ENCODE results near the gene TMEM222. TPM values are rescaled to one million over a fixed set of nuclear protein-coding genes. Genes with fewer than 3 reads are reported as not detected.

Gene TMEM222
- total RNA-seq, 1 donor from 2014 or later = 7.4 TPM

DNA sequence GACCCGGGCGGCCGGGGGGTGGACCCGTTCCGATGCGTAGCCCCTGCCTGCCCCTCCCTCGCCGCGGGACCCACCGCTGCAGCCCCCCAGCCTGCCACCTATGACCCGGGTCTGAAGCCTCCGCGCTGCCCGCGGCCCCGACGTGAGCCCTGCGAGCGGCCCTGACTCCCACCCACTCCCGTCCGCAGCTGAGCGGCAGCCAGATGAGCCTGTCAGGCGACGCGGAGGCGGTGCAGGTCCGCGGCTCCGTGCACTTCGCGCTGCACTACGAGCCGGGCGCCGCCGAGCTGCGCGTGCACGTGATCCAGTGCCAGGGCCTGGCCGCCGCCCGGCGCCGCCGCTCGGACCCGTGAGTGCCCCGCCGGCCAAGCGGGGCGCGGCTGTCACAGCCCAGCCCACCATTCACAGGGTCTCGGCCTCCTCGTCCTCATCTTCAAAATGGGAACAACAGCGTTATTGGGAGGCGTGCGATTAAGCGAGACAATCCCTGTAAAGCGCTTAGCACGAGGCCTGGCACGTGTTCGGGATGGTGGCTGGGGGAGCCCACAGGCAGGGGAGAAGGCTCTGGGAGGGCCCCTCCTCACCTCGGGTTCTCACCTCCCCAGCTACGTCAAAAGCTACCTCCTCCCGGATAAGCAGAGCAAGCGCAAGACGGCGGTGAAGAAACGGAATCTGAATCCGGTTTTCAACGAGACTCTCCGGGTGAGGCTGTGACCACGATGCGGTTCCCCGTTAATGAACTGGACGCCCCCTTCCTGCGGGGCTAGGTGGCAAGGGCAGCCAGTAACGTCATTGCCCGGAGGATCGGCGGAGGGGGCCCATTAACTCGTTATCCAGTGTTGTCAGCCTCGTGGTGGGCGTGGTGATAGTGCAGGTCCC, 28.1 kb downstream of the TMEM222 start:
- Histone ChIP-seq H3K9me3 (ENCODE audit: low read depth) (no peaks in the 10 kb centered on the region), H3K36me3 (no peaks in the 10 kb centered on the region), H3K27ac (no peak overlapping the region), H2AFZ (replicated peaks) (peak overlapping the region; percentile 66), H3K4me2 (peak overlapping the region; percentile 90), H3F3A (ENCODE audit: low read depth) (peaks cover 26% of the 10 kb centered on the region), H3K4me1 (peaks cover 11% of the 10 kb centered on the region), H3K4me3 (peak overlapping the region; percentile 50), H3K79me2 (ENCODE audit: low read depth) (no peaks in the 10 kb centered on the region), H3K27me3 (peaks cover 14% of the 10 kb centered on the region), H3K9ac (no peak overlapping the region), H4K20me1 (ENCODE audit: low read depth) (no peaks in the 10 kb centered on the region)
- peak; percentile 92 for DNase-seq (ENCODE audit: low spot score)
- Mint-ChIP-seq H3K36me3 (no peaks in the 10 kb centered on the region), H3K27ac (no peak overlapping the region), H3K27me3 (ENCODE audit: insufficient read depth, low read depth) (peaks cover 34% of the 10 kb centered on the region), H3K4me1 (peaks cover 19% of the 10 kb centered on the region), H3K9me3 (no peaks in the 10 kb centered on the region), H3K4me3 (peak overlapping the region; percentile 81)
- peak; percentile 30 for TF ChIP-seq EZH2phosphoT487 (IDR thresholded peaks at IDR 0.05)
- TF ChIP-seq, protein P1, sequence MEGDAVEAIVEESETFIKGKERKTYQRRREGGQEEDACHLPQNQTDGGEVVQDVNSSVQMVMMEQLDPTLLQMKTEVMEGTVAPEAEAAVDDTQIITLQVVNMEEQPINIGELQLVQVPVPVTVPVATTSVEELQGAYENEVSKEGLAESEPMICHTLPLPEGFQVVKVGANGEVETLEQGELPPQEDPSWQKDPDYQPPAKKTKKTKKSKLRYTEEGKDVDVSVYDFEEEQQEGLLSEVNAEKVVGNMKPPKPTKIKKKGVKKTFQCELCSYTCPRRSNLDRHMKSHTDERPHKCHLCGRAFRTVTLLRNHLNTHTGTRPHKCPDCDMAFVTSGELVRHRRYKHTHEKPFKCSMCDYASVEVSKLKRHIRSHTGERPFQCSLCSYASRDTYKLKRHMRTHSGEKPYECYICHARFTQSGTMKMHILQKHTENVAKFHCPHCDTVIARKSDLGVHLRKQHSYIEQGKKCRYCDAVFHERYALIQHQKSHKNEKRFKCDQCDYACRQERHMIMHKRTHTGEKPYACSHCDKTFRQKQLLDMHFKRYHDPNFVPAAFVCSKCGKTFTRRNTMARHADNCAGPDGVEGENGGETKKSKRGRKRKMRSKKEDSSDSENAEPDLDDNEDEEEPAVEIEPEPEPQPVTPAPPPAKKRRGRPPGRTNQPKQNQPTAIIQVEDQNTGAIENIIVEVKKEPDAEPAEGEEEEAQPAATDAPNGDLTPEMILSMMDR (IDR thresholded peaks at IDR 0.05) = no peak
- TF ChIP-seq EZH2 (IDR thresholded peaks at IDR 0.05) = peak; percentile 38

DNA sequence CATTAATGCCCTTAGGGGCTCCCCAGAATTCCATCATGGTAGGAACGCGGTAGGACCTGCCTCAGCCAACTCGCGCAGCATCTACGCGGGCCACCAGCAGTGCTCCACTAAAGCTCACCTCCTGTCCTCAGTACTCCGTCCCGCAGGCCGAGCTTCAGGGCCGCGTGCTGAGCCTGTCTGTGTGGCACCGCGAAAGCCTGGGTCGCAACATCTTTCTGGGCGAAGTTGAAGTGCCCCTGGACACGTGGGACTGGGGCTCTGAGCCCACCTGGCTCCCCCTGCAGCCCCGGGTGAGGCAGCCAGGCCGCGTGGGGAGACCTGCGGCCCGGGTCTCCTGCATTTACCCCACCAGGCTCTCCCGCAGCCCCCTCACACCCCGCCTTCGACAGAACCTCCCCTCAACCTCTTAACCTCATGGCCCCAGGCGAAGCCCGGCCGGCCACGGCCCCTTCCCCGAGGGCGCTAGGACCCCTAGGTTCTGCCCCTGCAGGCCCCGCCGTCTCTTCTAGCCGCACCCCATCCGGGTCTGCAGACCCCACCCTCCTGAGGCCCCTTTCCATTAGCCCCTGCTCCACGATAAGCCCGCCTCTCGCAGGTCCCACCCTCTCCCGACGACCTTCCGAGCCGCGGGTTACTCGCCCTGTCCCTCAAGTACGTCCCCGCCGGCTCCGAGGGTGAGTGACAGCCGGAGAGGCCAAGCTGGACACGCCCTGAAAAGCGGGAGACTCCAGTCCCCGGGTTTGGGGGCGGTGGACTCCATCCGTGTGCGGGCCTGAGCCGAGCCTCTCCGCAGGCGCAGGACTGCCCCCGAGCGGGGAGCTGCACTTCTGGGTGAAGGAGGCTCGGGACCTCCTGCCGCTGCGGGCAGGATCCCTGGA, 28.9 kb downstream of the TMEM222 start:
- Histone ChIP-seq H3F3A (ENCODE audit: low read depth) (peaks cover 26% of the 10 kb centered on the region), H3K9me3 (ENCODE audit: low read depth) (no peaks in the 10 kb centered on the region), H4K20me1 (ENCODE audit: low read depth) (no peaks in the 10 kb centered on the region), H3K4me2 (peak overlapping the region; percentile 90), H3K27ac (no peak overlapping the region), H3K4me1 (peaks cover 11% of the 10 kb centered on the region), H3K9ac (no peak overlapping the region), H3K27me3 (peaks cover 14% of the 10 kb centered on the region), H3K79me2 (ENCODE audit: low read depth) (no peaks in the 10 kb centered on the region), H3K4me3 (peak overlapping the region; percentile 50), H3K36me3 (no peaks in the 10 kb centered on the region), H2AFZ (replicated peaks) (peak overlapping the region; percentile 74)
- no peak overlapping the region for H3K27ac Mint-ChIP-seq
- peak; percentile 97 for DNase-seq (ENCODE audit: low spot score)
- no peak for TF ChIP-seq EZH2 (IDR thresholded peaks at IDR 0.05)
- TF ChIP-seq, protein P1 (IDR thresholded peaks at IDR 0.05) = peak; percentile 38
- peaks cover 19% of the 10 kb centered on the region for H3K4me1 Mint-ChIP-seq
- H3K9me3 Mint-ChIP-seq = no peaks in the 10 kb centered on the region
- peak overlapping the region; percentile 81 for H3K4me3 Mint-ChIP-seq
- H3K36me3 Mint-ChIP-seq = no peaks in the 10 kb centered on the region
- peaks cover 34% of the 10 kb centered on the region for H3K27me3 Mint-ChIP-seq (ENCODE audit: insufficient read depth, low read depth)

DNA sequence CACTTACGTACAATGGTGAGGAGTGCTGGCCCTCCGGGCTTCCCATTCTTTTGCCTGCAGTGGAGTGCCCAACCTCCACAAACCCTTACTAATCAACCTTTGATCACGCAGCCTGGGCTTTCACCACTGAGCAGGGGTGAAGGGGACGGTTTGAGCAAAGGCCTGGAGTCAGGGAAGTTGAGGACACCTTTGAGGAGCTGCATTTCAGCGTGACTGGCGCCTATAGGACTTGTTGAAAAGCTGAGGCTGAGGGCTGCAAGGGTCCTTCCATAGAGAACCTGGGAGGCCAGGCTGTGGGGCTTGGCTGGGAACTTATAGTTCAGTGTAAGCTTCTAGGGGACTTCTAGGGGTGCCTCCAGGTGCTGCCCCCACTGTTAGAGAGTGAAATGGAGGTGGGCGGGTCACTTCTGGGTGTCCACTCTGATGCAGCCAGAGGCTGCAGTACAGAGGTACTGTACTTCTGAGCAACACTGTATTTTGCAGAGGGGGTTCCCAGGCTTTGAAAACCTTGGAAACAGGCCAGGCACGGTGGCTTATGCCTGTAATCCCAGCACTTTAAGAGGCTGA, 29.7 kb downstream of the TMEM222 start:
- peak overlapping the region; percentile 90 for H3K4me2 ChIP-seq
- H2AFZ ChIP-seq (replicated peaks) = peak overlapping the region; percentile 74
- peaks cover 14% of the 10 kb centered on the region for H3K27me3 ChIP-seq
- no peaks in the 10 kb centered on the region for H4K20me1 ChIP-seq (ENCODE audit: low read depth)
- H3K4me1 ChIP-seq = peaks cover 11% of the 10 kb centered on the region
- no peak overlapping the region for H3K27ac ChIP-seq
- TF ChIP-seq EZH2 (IDR thresholded peaks at IDR 0.05) (no peak), EZH2phosphoT487 (IDR thresholded peaks at IDR 0.05) (no peak)
- TF ChIP-seq, protein P1 (IDR thresholded peaks at IDR 0.05) = no peak
- DNase-seq (ENCODE audit: low spot score) = no peak
- no peaks in the 10 kb centered on the region for H3K79me2 ChIP-seq (ENCODE audit: low read depth)
- H3F3A ChIP-seq (ENCODE audit: low read depth) = peaks cover 26% of the 10 kb centered on the region
- no peak overlapping the region for H3K9ac ChIP-seq
- no peaks in the 10 kb centered on the region for H3K9me3 ChIP-seq (ENCODE audit: low read depth)
- Mint-ChIP-seq H3K27ac (no peak overlapping the region), H3K27me3 (ENCODE audit: insufficient read depth, low read depth) (peaks cover 30% of the 10 kb centered on the region), H3K4me1 (peaks cover 19% of the 10 kb centered on the region), H3K9me3 (no peaks in the 10 kb centered on the region), H3K4me3 (peak overlapping the region; percentile 81), H3K36me3 (no peaks in the 10 kb centered on the region)
- no peaks in the 10 kb centered on the region for H3K36me3 ChIP-seq
- peak overlapping the region; percentile 50 for H3K4me3 ChIP-seq
